ENCODE results near the gene KCNK1. TPM values are rescaled to one million over a fixed set of nuclear protein-coding genes. Genes with fewer than 3 reads are reported as not detected.

The KCNK1 gene
- polyA plus RNA-seq, 2 of the 4 experiments (the other 2 are of a cell fraction): 8.4 to 11.8 TPM

DNA sequence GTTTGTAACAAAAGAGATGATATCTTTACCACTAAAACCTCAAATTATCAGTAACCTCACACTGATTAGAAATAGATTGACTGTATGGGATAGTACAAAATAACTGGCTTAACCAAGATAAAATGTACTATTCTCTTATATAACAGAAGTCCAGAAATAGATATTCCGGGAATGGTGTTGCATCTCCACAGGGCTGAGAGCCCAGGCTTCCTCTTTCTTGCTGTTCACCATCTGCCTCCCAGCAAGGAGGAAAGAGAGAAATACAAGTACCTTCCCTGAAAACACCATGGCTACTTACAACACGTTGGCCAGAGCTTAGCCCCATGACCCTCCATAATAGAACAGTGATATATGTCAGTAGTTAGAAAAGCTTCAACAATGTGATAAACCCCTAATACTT is 47.0 kb upstream of the KCNK1 start:
- H3K4me3 ChIP-seq: no peak overlapping the region
- ChIA-PET POLR2A (no interaction called here), CTCF (no interaction called here)
- 36% methylated on average over 2 of the region's 2 CpGs for WGBS (ENCODE audit: missing lambda C conversion rate)
- no peak overlapping the region for H3K4me2 ChIP-seq
- no peak for DNase-seq (ENCODE audit: low read depth in 1 of 2, low spot score in 1 of 2)
- H3K27ac ChIP-seq: no peak overlapping the region
- no peaks in the 10 kb centered on the region for H3K4me1 ChIP-seq
- ATAC-seq: no peak
- no peak for FAIRE-seq
- TF ChIP-seq NPAS2 (CRISPR knock-in tag; IDR thresholded peaks at IDR 0.05; ENCODE audit: borderline replicate concordance) (no peak), HDAC2 (IDR thresholded peaks at IDR 0.05) (no peak), GATA3 (IDR thresholded peaks at IDR 0.05; ENCODE audit: borderline replicate concordance) (no peak), MAZ (IDR thresholded peaks at IDR 0.05; ENCODE audit: borderline replicate concordance, low read depth, low read length) (no peak), HEYL (CRISPR knock-in tag; IDR thresholded peaks at IDR 0.05) (no peak), RNF2 (IDR thresholded peaks at IDR 0.05; ENCODE audit: borderline replicate concordance, low read depth) (no peak), RFX5 (IDR thresholded peaks at IDR 0.05) (no peak), HOXB5 (CRISPR knock-in tag; IDR thresholded peaks at IDR 0.05) (no peak), KDM5A (IDR thresholded peaks at IDR 0.05) (no peak), MYC (IDR thresholded peaks at IDR 0.05; ENCODE audit: borderline replicate concordance, low read length) (no peak), FOSB (CRISPR knock-in tag; IDR thresholded peaks at IDR 0.05) (no peak), RAD21 (conservative IDR thresholded peaks at IDR 0.05 in 1 of 2, IDR thresholded peaks at IDR 0.05 in 1 of 2) (no peak), ZFP36 (IDR thresholded peaks at IDR 0.05; ENCODE audit: borderline replicate concordance, partially characterized antibody) (no peak), HOXB13 (CRISPR knock-in tag; IDR thresholded peaks at IDR 0.05; ENCODE audit: low read depth) (no peak), CEBPB (IDR thresholded peaks at IDR 0.05) (no peak), EP300 (IDR thresholded peaks at IDR 0.05) (no peak)
- TF ChIP-seq, protein P1, sequence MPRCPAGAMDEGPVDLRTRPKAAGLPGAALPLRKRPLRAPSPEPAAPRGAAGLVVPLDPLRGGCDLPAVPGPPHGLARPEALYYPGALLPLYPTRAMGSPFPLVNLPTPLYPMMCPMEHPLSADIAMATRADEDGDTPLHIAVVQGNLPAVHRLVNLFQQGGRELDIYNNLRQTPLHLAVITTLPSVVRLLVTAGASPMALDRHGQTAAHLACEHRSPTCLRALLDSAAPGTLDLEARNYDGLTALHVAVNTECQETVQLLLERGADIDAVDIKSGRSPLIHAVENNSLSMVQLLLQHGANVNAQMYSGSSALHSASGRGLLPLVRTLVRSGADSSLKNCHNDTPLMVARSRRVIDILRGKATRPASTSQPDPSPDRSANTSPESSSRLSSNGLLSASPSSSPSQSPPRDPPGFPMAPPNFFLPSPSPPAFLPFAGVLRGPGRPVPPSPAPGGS (IDR thresholded peaks at IDR 0.05): no peak
- TF ChIP-seq, protein P2, sequence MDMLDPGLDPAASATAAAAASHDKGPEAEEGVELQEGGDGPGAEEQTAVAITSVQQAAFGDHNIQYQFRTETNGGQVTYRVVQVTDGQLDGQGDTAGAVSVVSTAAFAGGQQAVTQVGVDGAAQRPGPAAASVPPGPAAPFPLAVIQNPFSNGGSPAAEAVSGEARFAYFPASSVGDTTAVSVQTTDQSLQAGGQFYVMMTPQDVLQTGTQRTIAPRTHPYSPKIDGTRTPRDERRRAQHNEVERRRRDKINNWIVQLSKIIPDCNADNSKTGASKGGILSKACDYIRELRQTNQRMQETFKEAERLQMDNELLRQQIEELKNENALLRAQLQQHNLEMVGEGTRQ (IDR thresholded peaks at IDR 0.05): no peak
- peaks cover 25% of the 10 kb centered on the region; the same call in 1 of the 3 replicates for H3K9me3 ChIP-seq

DNA sequence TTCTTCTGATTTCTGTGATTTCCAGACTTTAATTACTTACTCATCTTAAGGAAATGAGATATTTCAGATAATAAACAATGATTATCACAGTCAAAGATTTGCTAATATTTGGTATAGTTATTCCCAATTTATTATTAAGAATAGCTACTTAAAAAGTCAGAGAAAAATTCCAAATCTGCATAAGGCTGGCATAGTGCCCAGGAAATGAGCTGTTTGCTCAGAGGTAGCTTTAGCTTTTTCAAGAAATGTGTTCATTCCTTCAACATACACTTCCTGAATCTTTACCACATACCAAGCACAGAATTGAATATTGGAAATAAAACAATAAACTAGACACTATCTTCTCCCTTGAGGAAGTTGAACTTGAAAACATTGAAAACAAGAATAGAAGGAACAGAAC is 44.3 kb upstream of the KCNK1 start:
- POLR2A ChIA-PET: no interaction called here

DNA sequence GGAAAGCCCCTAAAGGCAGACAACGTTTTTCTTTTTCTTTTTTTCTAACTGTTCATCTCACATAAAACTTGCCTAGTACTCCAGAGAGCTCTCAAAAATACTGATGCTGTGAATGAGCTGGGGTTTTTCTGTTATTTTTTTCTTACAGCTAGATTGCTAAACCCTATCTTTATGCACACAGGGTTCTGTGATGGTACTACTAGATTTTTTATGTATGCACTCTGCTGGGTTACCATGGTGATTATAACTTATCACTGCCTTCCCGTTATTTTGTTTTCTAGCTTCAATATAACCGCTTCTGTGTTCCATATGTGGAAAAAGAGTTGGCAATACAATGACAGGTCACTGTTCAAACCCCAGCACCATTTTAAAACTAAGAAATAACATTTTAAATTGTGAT is 43.7 kb upstream of the KCNK1 start:
- 19% methylated on average over 3 of the region's 3 CpGs for WGBS (ENCODE audit: missing lambda C conversion rate)
- H3K4me1 ChIP-seq: no peaks in the 10 kb centered on the region
- CTCF ChIA-PET: no interaction called here
- TF ChIP-seq, protein P3, sequence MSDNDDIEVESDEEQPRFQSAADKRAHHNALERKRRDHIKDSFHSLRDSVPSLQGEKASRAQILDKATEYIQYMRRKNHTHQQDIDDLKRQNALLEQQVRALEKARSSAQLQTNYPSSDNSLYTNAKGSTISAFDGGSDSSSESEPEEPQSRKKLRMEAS (IDR thresholded peaks at IDR 0.05): no peak
- TF ChIP-seq, protein P4, sequence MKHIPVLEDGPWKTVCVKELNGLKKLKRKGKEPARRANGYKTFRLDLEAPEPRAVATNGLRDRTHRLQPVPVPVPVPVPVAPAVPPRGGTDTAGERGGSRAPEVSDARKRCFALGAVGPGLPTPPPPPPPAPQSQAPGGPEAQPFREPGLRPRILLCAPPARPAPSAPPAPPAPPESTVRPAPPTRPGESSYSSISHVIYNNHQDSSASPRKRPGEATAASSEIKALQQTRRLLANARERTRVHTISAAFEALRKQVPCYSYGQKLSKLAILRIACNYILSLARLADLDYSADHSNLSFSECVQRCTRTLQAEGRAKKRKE (CRISPR knock-in tag; IDR thresholded peaks at IDR 0.05; ENCODE audit: low read depth): no peak
- TF ChIP-seq CEBPB (IDR thresholded peaks at IDR 0.05) (no peak), SREBF2 (IDR thresholded peaks at IDR 0.05) (no peak), ZSCAN20 (CRISPR knock-in tag; IDR thresholded peaks at IDR 0.05) (no peak), NFE2L2 (conservative IDR thresholded peaks at IDR 0.05; ENCODE audit: low read length) (no peak), RFX5 (IDR thresholded peaks at IDR 0.05) (no peak), NPAS2 (CRISPR knock-in tag; IDR thresholded peaks at IDR 0.05; ENCODE audit: borderline replicate concordance) (no peak), CHD4 (IDR thresholded peaks at IDR 0.05; ENCODE audit: borderline replicate concordance) (no peak), EHMT2 (IDR thresholded peaks at IDR 0.05; ENCODE audit: low read depth) (no peak), NR3C1 (IDR thresholded peaks at IDR 0.05) (no peak)
- TF ChIP-seq, protein P5, sequence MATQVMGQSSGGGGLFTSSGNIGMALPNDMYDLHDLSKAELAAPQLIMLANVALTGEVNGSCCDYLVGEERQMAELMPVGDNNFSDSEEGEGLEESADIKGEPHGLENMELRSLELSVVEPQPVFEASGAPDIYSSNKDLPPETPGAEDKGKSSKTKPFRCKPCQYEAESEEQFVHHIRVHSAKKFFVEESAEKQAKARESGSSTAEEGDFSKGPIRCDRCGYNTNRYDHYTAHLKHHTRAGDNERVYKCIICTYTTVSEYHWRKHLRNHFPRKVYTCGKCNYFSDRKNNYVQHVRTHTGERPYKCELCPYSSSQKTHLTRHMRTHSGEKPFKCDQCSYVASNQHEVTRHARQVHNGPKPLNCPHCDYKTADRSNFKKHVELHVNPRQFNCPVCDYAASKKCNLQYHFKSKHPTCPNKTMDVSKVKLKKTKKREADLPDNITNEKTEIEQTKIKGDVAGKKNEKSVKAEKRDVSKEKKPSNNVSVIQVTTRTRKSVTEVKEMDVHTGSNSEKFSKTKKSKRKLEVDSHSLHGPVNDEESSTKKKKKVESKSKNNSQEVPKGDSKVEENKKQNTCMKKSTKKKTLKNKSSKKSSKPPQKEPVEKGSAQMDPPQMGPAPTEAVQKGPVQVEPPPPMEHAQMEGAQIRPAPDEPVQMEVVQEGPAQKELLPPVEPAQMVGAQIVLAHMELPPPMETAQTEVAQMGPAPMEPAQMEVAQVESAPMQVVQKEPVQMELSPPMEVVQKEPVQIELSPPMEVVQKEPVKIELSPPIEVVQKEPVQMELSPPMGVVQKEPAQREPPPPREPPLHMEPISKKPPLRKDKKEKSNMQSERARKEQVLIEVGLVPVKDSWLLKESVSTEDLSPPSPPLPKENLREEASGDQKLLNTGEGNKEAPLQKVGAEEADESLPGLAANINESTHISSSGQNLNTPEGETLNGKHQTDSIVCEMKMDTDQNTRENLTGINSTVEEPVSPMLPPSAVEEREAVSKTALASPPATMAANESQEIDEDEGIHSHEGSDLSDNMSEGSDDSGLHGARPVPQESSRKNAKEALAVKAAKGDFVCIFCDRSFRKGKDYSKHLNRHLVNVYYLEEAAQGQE (IDR thresholded peaks at IDR 0.05): no peak

More for the DNA sequence above, 44.3 kb upstream of the KCNK1 start:
- Histone ChIP-seq H3K9me3 (peaks cover 5% of the 10 kb centered on the region; the same call in 1 of the 3 replicates), H3K4me2 (no peak overlapping the region), H3K4me1 (no peaks in the 10 kb centered on the region), H3K4me3 (no peak overlapping the region), H3K27ac (no peak overlapping the region)
- DNase-seq (ENCODE audit: low read depth in 1 of 2, low spot score in 1 of 2) (no peak), FAIRE-seq (peak; percentile 13), ATAC-seq (no peak)
- CTCF ChIA-PET: no interaction called here
- no peak for TF ChIP-seq KDM1A (IDR thresholded peaks at IDR 0.05; ENCODE audit: low read depth)
- TF ChIP-seq SMC3 (IDR thresholded peaks at IDR 0.05): no peak
- TF ChIP-seq, protein P3 (IDR thresholded peaks at IDR 0.05): no peak

More for the DNA sequence above, 43.7 kb upstream of the KCNK1 start:
- POLR2A ChIA-PET: no interaction called here
- peaks cover 5% of the 10 kb centered on the region; the same call in 1 of the 3 replicates for H3K9me3 ChIP-seq
- H3K4me3 ChIP-seq: no peak overlapping the region
- H3K4me2 ChIP-seq: no peak overlapping the region
- no peak for DNase-seq (ENCODE audit: low read depth in 1 of 2, low spot score in 1 of 2)
- no peak for ATAC-seq
- FAIRE-seq: no peak
- no peak overlapping the region for H3K27ac ChIP-seq
